ENCODE results near the gene ADD3.

Gene ADD3

GRCh38 chr10:110158051-110159005 lies 150.5 kb downstream of the ADD3 start:
- no peak for DNase-seq

- DNase-seq = no peak
These were observed 152.3 kb downstream of the ADD3 start for GRCh38 chr10:110160081-110160480.

DNA sequence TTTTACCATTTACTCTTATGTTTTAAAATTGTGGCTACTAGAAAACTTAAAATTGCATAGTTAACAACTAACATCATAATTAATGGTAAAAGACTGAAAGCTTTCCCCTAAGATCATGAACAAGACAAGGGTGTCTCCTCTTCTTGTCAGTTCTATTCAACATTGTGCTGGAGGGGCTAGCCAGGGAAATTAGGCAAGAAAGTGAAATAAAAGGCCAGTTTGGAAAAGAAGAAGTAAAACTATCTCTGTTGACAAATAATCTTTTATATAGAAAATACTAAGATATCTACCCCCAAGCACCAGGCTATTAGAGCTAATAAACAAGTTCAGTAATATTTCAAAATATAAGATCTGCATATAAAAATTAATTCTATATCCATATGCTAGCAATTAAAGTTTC lies 152.7 kb downstream of the ADD3 start:
- DNase-seq = no peak

DNA sequence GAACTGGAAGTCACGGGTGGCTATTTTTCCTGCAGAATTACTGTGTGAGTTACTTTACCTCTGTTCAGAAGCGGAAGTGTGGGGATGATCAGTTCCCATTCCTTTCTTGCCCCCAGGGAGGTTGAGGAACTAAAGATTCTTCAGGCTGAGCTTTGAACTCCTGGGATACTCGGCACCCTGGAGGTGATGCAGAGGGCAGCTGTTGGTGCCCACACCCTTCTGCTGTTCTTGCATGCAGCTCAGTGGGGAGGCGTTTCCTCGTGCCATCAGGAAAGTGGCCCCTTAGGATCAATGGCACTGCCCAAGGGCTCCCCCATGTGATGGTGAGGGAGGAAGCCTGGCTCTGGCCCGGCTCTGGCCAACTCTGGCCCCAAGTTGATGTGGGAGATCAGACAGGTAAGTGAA lies 155.0 kb downstream of the ADD3 start:
- DNase-seq = no peak

DNA sequence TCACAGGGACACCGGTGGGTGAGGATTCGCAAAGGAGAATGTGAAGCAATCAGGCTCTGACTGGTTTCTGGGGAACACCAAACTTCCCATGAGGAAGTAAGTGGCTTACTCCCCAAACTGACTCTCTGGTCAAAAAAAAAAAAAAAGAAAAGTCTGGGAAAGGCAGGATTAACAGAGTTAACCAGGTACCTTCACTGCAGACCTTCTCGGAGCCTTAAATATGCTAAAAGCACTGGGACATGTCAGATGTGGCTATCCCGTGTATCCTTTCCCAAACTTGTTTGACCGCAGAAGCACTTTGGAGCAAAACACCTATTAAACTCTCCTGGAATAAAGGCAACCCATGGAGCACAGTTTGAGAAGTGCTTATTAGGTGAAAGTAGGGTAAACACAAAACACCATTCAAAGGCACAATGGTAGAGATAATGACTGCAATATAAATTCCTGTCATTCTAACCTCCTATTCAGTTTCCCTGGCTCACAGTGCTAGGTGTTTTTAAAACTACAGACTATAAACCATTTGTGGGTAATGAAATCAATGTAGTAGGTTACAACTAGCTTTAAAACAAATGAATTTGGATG lies 155.5 kb downstream of the ADD3 start:
- no peak for DNase-seq

DNA sequence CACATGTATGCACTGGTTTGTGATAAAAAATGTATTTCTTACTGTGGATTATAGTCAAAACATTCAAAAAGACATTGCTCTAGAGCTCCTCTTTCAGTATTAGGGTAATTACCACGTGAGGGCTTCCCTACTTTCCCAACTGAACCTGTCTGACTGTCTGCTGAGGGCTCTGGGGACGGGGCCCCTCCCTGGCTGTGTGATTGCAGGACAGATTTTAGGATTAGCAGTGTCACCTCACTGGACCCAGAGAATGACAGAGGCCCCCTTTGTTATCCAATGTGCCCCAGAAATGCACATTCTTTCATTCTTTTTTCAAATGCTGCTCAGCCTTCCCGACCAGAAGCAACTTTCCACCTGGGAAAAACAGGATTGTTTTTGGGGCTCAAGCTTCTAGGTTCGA lies 156.1 kb downstream of the ADD3 start:
- DNase-seq = no peak

DNA sequence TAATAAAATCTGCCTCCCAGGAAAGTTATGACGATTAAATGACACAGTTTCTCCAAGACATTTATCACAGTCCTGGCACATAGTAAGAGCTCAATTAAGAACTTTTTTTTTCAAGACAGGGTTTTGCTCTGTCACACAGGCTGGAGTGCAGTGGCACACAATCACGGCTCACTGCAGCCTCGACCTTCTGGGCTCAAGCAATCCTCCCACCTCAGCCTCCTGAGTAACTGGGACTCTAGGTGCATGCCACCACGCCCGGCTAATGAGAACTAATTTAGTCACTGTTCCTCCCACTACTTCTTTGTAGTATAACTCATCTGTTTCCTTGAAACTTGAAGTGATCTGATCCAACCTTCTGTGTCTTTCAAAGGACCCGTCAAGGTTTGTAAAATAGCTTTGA lies 157.5 kb downstream of the ADD3 start:
- DNase-seq = no peak

GRCh38 chr10:110167149-110167548 lies 159.4 kb downstream of the ADD3 start:
- no peak for DNase-seq

GRCh38 chr10:110168601-110169481 lies 161.1 kb downstream of the ADD3 start:
- DNase-seq = no peak

GRCh38 chr10:110169586-110169985 lies 161.8 kb downstream of the ADD3 start:
- no peak for DNase-seq

GRCh38 chr10:110170142-110170971 lies 162.6 kb downstream of the ADD3 start:
- DNase-seq = no peak

GRCh38 chr10:110171032-110171431 lies 163.2 kb downstream of the ADD3 start:
- DNase-seq = no peak

- DNase-seq = no peak
These were observed 164.4 kb downstream of the ADD3 start for GRCh38 chr10:110172155-110172554.

DNA sequence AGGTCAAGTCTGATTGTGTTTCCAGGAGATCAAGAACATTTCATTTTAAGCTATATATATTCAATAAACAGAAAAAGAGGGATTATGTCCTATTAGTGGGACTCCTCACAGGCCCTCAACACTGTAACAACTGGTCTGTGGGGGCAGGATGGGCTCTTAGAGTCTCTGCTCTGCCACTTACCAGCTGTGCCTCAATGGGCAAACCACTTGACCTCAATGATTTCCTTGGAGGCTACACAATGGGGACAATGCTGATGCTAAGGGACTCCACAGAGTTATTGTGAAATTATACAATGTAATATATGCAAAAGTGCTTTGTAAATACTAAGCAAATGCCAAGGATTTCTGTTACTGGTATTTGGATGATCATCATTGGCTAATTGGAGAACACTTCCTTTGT lies 166.4 kb downstream of the ADD3 start:
- DNase-seq = no peak

- no peak for DNase-seq
These were observed 167.0 kb downstream of the ADD3 start for GRCh38 chr10:110174816-110175215.

DNA sequence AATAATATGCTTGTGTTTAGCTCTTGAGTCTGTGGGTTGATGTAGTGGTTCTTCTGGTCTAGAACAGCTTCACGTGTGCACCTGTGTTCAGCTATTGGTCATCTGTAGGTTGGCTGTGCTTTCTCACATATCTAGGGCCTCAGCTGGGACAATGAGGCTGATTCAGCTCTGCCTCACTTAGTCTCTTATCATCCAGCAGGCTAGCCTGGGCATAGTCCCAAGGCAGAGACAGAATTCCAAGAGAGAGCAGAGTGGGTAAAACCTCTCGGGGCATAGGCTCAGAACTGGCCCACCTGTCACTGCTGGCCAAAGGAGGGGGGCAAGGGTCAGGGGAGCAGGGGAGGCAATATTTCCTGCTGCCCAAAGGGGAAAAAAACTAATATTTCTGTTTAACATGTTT lies 167.6 kb downstream of the ADD3 start:
- DNase-seq = no peak

DNA sequence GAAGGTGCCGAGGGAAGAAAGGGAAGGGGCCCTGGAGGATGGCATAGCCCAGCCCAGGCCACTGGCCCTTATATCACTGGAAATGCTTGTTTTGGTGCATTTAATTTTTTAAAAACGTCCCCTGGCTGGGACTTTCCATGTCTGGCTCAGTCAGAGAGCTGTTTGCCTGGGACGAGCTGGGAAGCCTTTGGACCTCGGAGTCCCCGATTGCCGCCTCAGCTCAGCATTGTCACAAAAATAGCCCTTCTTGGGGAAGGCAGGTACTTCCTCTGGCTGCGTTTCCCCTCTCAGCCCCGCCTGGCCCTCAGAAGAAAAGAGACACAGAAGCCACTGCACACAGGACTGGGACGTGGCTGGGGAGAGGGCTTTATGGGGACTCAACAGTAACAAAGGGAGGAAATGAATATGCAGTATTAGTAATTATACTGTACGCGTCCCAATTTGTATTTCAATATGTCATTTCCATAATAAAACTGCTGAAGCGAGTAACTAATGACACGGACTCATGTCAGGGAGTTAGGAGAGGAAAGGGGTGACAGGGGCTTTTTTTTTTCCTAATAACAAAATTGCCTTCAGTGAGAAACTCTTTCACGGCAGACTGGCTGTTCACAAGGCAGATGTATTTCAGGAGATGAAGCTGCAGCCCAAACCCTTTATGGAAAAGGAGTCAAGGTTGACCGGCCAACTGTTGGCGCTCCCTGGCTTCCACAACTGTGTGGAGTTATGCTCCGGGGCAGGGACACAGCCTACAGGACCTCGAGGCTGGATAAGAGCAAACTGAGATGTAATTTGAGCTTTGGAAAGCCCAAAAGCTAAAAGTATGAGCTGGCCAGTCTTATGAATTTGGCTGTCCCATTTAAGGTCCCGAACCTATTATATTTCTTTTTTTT lies 168.6 kb downstream of the ADD3 start:
- no peak for DNase-seq

DNA sequence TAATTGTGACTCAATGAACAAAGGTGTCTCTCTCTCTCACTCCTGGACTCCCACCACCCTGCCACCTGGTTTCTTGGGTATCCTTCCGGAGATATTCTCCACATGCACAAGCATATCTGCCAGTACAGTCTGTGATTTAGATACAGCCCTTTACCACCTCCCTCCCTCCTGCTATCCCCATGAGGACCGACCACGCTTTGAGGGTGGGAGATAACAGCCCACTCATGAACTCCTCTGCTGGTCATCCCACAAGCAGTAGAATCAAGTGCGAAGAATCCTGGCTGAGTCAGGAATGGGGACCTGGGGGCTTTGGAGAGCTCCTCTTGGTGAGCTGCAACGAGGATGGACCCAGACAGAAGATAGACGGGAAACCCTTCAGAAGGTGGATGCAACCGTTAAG lies 171.4 kb downstream of the ADD3 start:
- no peak for DNase-seq

DNA sequence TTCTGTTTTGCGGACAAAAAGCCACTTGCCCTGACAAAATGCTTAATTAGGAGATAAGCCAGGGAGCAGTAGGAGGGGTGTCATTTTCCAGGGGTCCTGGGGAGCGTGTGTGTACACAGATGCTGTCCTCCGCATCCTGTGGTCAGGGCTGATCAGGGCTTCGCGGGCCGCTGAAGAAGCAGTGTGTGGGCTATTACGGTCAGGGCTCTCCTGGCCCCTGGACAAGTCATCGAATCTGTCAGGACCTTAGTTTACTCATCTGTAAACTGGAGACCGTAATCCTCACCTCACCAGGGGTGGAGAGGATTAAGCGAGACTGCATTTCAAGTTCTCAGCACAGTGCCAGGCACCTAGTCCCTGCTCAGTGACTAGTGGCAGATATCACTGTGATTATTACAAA lies 173.7 kb downstream of the ADD3 start:
- no peak for DNase-seq

GRCh38 chr10:110181911-110182310 lies 174.1 kb downstream of the ADD3 start:
- DNase-seq = no peak

- DNase-seq = no peak
These were observed 176.6 kb downstream of the ADD3 start for GRCh38 chr10:110184398-110184797.

Measured in CD4-positive, alpha-beta T cell treated with Interleukin-21 for 1 hour (primary cell).